PFSK-1 (cell line): ENCODE measurements around the gene ST7.

Experiments used
- FOXP2 ChIP-seq: optimal IDR thresholded peaks from 2 replicates; pipeline ENCODE3; 2011; ENCODE audit warnings: borderline replicate concordance, control low read depth, inconsistent platforms; ENCODE audit not compliant: insufficient read depth; ENCODE audit errors: extremely low read length, extremely low read depth
- POLR2AphosphoS5 ChIP-seq: IDR thresholded peaks from 2 replicates; pipeline ENCODE4 v1.6.1; 2012; ENCODE audit warnings: low read depth, mild to moderate bottlenecking, control low read depth, low read length, moderate library complexity
- SIN3A ChIP-seq: IDR thresholded peaks from 2 replicates; pipeline ENCODE4 v1.6.1; 2012; ENCODE audit warnings: mild to moderate bottlenecking, low read length, moderate library complexity, borderline replicate concordance; ENCODE audit not compliant: insufficient read depth
- TAF1 ChIP-seq: IDR thresholded peaks from 2 replicates; pipeline ENCODE4 v1.6.1; 2012; ENCODE audit warnings: low read length, control low read depth, borderline replicate concordance; ENCODE audit not compliant: insufficient read depth
- TF ChIP-seq, protein P1 (sequence below), 2 experiments: IDR thresholded peaks; 2 replicates each; pipeline versions ENCODE4 v1.6.1 to v1.8.0; 2011 to 2012; ENCODE audit warnings: low read depth in 2 of 2, low read length in 2 of 2, control low read depth in 1 of 2, inconsistent platforms in 1 of 2, mild to moderate bottlenecking in 1 of 2, moderate library complexity in 1 of 2; ENCODE audit not compliant: insufficient read depth in 1 of 2

The ST7 gene

DNA sequence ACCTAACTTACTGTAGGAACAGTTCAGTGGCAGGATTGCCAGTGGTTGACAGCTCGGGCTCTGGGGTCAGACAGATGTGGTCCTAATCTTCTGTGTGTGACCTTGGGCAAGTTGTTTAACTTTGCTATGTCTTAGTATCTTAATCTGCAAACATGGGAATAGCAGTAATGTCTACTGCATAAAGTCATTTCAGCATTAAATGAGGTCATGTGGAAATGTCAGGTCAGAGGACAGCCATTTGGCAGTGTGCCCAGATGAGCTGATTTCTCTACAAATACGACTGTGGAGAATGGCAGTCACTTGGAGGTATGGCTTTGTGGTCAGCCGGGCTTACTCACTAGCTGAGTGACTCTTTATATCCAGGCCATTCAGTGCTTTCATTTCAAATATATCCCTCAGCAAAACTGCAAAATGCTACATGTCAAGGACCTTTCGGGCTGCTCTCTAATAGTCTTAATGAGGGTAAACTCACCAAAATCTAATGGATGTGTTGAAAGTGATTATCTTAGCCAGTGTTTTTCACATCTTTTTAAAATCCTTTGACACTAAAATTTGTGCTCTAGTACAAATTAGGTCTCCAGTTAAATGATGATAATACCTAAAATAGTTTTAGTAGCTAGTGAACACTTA, 171.4 kb downstream of the ST7 start:
- no peak for TF ChIP-seq SIN3A
- TF ChIP-seq FOXP2 = no peak

DNA sequence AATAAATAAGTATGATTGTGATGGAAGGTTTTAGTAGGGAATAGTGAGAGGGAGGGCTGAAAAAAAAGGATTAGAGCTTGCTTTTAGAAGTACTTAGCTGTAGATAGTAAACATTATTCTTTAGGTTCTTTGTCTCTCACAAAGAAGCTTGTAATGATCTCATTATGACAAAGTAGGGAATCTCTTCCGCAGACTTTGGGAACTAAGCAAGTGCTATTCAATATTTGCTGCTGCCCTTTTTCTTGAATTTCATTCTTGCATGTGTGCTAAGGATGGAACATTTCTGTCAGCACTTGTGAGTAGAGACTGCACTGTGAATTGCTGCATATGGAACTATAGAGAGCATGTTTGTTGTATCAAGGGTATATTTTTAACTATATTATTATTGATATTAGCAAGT, 173.4 kb downstream of the ST7 start:
- TF ChIP-seq TAF1 (no peak), FOXP2 (no peak), POLR2AphosphoS5 (no peak), SIN3A (no peak)
- TF ChIP-seq, protein P1, sequence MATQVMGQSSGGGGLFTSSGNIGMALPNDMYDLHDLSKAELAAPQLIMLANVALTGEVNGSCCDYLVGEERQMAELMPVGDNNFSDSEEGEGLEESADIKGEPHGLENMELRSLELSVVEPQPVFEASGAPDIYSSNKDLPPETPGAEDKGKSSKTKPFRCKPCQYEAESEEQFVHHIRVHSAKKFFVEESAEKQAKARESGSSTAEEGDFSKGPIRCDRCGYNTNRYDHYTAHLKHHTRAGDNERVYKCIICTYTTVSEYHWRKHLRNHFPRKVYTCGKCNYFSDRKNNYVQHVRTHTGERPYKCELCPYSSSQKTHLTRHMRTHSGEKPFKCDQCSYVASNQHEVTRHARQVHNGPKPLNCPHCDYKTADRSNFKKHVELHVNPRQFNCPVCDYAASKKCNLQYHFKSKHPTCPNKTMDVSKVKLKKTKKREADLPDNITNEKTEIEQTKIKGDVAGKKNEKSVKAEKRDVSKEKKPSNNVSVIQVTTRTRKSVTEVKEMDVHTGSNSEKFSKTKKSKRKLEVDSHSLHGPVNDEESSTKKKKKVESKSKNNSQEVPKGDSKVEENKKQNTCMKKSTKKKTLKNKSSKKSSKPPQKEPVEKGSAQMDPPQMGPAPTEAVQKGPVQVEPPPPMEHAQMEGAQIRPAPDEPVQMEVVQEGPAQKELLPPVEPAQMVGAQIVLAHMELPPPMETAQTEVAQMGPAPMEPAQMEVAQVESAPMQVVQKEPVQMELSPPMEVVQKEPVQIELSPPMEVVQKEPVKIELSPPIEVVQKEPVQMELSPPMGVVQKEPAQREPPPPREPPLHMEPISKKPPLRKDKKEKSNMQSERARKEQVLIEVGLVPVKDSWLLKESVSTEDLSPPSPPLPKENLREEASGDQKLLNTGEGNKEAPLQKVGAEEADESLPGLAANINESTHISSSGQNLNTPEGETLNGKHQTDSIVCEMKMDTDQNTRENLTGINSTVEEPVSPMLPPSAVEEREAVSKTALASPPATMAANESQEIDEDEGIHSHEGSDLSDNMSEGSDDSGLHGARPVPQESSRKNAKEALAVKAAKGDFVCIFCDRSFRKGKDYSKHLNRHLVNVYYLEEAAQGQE (IDR thresholded peaks at IDR 0.05; ENCODE audit: insufficient read depth in 1 of 2, low read depth in 2 of 2, low read length in 2 of 2) = no peak

DNA sequence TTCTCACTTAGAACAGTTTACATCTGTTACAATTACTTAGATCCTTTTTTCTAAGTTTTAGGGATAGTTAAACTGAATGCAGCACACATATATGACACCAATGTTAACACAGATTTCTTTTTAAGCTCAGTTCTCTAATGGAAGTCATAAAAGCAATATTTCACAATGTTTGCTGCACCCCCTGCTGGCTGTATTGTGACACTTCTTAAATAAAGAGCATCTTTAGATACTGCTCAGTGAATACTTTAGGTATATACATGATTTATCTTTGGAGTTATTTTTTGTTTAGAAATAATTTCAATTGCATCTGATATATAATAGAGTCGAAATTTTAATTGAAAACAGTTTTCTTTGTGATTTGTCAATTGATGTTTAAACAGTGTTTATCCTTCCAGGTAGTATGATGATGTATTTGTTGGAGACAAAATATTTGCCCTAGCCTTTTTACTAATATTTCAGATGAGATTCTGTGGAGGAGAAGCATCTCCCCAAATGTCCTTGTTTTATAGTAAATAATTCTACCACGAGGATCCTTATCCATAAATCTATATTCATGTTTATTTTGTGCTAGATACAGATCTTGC, 174.4 kb downstream of the ST7 start:
- TF ChIP-seq SIN3A = no peak
- no peak for TF ChIP-seq TAF1
- no peak for TF ChIP-seq FOXP2

DNA sequence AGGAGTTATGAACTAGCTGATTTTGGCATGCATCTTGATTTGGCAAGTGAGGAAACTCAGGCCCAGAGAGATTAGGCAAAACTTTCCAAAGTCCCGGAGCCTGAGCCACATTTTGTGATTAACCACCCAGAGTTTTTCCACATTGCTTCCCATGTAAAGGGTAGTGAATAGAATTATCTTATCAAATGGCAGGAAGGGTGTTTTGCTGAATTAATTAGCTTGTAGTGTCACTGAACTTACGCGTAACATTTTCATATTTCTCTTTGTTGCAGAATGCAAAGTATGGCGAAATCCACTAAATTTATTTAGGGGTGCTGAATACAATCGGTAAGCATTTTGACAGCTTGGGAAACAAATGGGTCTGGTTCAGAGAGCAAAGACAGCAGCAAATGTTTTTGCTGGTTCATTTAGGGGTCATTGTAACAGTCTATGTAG, 176.2 kb downstream of the ST7 start:
- no peak for TF ChIP-seq FOXP2
- no peak for TF ChIP-seq SIN3A
- TF ChIP-seq, protein P1 (IDR thresholded peaks at IDR 0.05; ENCODE audit: insufficient read depth in 1 of 2, low read depth in 2 of 2, low read length in 2 of 2) = no peak
- no peak for TF ChIP-seq TAF1
- no peak for TF ChIP-seq POLR2AphosphoS5

- TF ChIP-seq TAF1 (no peak), POLR2AphosphoS5 (no peak), FOXP2 (no peak), SIN3A (no peak)
- TF ChIP-seq, protein P1 (IDR thresholded peaks at IDR 0.05; ENCODE audit: insufficient read depth in 1 of 2, low read depth in 2 of 2, low read length in 2 of 2) = no peak
Measured at GRCh38 chr7:117130262-117130661, 177.0 kb downstream of the ST7 start.
